DMS153 treated with DMSO at 0.1 percent for 48 hours (cell line): ENCODE measurements around the gene NAA80.

Source experiments
- DNase-seq: peaks from one replicate; lab custom pipeline; 2025; ENCODE audit not compliant: unreplicated experiment; lab: John Stamatoyannopoulos, UW

Gene NAA80, protein sequence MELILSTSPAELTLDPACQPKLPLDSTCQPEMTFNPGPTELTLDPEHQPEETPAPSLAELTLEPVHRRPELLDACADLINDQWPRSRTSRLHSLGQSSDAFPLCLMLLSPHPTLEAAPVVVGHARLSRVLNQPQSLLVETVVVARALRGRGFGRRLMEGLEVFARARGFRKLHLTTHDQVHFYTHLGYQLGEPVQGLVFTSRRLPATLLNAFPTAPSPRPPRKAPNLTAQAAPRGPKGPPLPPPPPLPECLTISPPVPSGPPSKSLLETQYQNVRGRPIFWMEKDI

DNA sequence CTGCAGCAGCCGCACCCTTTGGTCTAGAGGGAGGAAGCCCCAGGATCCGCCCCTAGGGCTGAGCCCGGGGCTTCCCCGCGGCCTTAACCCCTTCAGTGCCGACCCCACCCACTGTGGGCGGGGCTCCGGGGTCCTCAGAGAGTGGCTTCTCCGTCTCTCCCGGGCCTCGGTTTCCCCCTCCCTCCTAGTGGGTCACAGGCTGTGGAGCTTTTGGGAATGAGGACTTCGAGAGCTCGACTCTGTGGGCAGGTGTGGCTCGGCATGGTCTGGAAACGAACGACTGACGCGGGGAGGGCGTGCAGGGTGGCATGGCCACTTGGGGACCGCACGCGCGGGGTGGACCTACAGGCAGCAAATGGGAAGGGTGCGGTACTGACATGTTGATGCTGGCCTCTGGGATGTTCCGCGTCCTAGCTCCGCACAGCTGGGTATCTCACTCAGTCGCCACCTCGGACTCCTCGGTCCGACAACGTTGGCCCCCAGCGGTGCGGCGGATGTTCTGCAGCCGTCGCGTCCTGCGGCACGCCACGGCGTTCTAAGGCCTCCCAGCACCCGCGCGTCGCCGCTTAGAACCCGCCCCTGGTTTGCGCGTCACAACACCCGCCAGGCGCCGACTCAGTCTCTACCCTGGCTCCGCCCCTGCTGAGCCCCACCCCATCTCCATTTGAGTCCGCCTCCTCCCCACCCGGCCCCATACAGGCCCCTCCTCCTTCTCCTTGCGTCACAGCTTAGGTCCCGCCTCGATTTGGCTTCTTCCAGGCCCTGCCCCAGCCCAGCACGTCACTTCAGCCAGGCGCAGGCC is at the start of gene NAA80, which contains the start of gene HYAL3:
TSS of gene NAA80 (minus strand) at position 570 of the 802 bp plus-strand sequence. CDS start 1,942 bp downstream, outside the sequence.
TSS of gene HYAL3 (minus strand) at position 570 of the 802 bp plus-strand sequence. CDS start 3,803 bp downstream, outside the sequence.
- DNase-seq: peak; percentile 77

- DNase-seq: peak; percentile 21
These were observed 48.1 kb upstream of the NAA80 start for GRCh38 chr3:50347187-50347813.

DNA sequence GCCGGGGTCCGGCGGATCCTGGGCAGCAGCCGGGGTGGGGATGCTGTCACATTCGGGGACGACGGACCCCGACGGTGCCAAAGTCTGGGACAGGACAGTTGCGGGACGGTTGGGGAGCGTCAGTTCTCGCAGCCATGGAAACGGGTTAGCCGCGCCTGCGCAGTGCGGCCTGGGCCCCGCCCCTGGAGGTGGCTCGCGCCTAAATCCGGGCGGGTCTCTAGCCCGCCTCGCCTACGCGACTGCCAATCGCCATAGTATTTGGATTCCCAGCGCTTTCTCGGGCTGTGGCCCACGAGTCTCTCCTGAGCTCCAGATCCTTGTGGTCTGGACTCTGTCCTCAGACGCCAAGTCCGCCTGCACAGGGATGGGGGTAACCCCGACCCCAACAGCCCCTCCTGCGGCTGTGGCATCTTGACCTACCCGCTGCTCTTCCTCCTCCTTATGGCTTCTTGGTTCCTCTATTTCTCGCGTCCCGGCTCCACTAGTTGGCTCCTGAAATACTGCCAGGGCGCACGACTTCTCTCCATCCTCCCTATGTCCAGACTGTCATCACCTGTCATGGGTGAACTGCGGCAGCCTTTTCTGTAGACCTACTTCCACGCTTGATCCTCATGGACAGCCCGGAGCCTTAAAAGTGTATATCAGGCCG is 46.5 kb upstream of the NAA80 start, which contains the start of gene ZMYND10:
TSS of gene ZMYND10 (minus strand) at position 147 of the 649 bp plus-strand sequence. CDS start 153 bp downstream, outside the sequence.
- no peak for DNase-seq

GRCh38 chr3:50345008-50345407 is 45.8 kb upstream of the NAA80 start:
- DNase-seq: no peak

DNA sequence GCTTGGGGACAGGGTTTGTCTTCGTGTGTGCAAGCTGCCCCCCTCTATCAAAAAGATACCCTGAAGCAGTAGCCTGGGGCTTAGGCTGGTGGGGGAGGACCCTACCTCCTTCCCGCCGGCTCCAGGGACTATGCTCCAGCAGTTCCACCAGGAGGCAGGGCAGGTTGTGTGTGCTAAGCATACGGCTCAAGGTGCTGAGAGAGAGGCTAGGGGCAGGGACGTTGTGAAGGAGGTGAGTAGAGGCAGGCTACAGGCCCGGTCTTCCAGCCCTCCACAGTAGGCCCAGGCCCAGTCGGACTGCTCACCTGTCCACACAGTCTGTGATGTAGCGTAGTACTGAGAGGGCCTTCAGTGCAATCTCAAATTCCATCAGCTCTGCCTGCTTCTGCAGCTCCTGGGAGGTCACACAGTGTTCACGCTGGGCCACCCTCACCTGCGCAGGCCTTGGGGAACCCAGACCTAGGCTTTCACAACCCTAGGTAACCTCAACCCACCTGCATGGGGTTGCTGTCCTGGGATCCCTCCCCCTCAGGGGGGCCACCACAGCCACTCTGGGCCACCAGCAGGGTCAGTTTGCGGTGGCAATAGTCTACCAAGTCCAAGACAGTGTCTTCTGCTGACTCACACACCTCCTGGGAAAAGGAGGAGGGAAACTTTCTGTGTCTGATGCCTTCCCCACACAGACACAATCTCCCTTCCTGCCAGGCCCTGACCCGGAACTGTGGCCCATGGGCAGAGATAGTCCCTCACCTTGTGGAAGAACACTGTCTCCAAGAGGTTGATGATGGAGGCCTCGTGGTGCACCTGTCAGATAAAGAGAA is 43.8 kb upstream of the NAA80 start:
- no peak for DNase-seq

- DNase-seq: no peak
These were observed 42.9 kb upstream of the NAA80 start for GRCh38 chr3:50341996-50342650.

DNA sequence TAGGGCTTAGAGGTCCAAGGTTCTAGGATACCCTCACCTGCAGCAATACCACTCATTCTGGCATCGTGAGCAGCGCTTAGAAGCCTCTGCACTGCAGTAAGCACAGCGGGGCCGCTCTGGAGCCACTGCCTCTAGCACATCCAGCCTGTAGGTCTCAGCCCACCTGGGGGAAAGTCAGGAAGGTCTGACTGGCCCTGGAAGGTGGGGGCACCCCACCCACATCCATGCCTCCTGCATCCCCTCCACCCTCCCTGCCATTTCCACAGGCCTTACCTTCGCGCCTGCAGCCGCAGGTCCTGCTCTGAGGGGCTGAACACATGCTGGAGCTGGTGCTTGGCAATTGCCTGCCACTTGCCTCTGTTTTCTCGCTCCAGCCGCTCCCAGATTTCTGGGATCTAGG is 42.3 kb upstream of the NAA80 start:
- no peak for DNase-seq

DNA sequence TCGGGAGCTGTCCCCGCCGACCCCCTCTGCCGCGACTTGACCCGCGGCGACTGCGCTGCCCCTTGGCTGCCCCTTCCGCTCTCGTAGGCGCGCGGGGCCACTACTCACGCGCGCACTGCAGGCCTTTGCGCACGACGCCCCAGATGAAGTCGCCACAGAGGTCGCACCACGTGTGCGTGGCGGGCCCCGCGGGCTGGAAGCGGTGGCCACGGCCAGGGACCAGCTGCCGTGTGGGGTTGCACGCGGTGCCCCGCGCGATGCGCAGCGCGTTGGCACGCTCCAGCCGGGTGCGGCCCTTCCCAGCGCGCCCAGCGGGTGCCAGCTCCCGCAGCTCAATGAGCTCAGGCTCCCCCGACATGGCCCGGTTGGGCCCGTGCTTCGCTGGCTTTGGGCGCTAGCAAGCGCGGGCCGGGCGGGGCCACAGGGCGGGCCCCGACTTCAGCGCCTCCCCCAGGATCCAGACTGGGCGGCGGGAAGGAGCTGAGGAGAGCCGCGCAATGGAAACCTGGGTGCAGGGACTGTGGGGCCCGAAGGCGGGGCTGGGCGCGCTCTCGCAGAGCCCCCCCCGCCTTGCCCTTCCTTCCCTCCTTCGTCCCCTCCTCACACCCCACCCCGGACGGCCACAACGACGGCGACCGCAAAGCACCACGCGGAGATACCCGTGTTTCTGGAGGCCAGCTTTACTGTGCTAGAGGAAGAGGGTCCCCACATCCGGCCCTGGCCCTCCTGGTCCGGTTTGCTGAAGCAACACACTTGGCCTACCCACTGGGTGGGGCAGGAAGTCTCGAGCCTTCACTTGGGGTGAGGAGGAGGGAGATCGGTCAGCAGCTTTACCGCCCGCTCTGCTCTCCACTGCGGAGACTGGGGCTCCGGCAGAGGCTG is 41.5 kb upstream of the NAA80 start, which contains the start of gene RASSF1:
TSS of gene RASSF1 (minus strand) at position 389 of the 882 bp plus-strand sequence. CDS start at position 358, 31 bp downstream.
- no peak for DNase-seq

- DNase-seq: no peak
These were observed 40.9 kb upstream of the NAA80 start for GRCh38 chr3:50340147-50340447.

GRCh38 chr3:50339485-50340146 is 40.4 kb upstream of the NAA80 start:
- DNase-seq: no peak

- DNase-seq: no peak
These were observed 39.8 kb upstream of the NAA80 start for GRCh38 chr3:50338965-50339364.

- peak; percentile 65 for DNase-seq
These were observed 38.1 kb upstream of the NAA80 start for GRCh38 chr3:50337175-50337861.

DNA sequence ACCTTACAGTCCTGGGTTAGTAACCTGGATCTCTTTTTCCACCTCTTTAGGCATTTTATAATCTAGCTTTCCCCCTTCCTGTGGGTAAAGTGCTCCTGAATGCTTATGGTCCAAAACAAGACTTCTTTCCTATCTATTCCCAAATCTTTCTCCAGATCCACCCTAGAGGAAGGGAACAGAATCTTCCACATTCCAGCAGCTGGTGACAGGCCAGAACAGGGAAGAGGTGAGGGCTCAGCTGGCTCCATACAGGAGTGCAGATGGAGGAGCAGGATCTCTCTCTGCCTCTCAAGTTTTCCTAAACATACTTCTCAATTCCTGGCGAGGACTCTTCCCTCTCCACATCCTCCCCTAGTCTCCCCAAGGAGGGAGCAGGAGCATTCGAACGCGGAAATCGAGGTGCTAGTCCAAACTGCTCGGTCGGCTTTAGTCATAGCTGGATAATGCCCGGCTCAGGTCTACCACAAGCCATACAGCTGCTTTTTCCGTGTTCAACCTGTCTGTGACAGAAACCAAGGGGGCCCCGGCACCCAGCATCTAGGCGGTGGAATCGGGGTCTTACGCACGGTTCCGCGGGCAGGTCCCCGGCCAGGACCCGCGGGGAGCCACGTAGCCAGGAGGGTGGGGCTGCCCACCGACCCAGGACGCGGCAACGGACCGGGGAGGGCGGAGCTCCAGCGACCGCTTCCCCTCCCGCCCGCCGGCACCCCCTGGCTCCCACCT is 37.4 kb upstream of the NAA80 start:
- no peak for DNase-seq

DNA sequence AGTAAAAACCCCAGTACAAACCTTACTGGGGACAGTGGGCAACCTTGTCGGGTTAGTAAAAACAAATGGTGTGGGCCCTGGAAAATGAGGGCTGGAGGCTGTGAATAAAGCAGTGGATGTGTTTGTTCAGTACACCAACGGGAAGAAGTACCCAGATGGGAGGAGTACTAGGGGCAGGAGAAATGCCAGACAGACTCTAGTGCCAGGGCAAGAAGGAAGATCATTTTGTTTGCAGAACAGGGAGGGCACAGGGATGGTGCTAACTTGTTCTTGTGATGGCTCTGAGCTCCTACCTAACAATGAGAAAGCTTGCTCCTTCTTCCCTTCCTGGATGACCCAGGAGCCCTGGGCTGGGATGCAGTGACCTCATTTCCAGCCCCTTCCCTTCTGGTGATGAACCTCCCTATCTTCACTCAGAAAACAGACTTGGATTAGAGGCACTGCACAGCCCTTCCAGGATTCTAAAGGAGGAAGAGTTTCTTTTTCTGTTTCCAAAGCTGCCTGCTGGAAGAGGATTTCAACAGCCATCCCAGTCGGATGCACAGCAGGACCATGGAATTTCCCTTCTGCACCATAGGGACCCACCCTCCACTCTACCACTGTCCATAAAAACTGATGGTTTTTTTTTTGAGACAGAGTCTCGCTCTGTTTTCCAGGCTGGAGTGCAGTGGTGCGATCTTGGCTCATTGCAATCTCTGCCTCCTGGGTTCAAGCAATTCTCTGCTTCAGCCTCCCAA is 35.3 kb upstream of the NAA80 start:
- DNase-seq: no peak

DNA sequence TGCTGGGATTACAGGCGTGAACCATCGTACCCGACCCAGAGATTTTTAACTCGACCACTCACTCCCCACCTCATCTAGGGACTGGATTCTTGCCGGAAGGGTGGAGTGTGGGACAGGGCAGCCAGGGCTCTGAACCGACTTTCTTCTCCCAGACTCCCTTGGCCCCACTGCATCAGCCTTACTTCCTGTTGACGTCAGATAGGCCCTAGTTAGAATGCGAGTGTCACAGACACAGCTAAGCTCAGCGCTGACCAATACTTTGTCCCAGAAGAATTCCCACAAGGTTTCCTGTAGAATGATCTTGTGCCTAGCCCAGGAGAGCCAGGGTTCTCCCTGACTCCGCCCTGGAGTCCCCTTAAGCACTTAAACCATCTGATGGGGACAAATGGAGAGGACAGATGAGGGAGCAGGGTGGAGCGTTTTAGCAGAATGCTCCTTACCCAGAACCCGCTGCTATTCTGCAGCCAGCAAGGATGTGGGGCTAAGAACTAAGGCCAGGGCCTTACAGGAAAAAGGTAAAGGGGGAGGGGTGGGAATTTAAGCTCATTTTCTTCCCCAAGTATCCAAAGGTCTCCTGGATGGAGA is 34.6 kb upstream of the NAA80 start:
- DNase-seq: no peak

DNA sequence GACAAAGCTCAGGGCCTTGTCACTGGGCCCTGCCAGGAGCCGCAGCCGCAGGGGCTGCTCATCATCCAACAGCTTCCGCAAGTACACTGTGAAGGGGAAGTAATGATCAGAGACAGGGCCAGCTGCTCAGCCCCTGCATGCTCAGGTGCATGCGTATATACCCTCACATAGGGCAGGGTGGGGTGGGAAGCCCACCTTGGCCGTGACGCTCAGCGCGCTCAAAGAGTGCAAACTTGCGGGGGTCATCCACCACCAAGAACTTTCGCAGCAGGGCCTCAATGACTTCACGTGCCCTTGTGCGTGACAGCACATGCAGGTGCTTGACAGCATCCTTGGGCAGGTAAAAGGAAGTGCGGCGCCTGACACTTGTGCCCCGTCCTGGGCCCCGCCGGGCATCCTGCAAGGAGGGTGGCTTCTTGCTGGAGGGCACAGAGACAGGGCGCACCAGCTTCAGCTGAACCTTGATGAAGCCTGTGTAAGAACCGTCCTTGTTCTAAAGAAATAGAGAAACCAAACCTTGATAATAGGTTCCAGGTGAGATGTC is 32.2 kb upstream of the NAA80 start:
- DNase-seq: no peak
